ENCODE data around the gene ACACA. TPM values are rescaled to one million over a fixed set of nuclear protein-coding genes. Genes with fewer than 3 reads are reported as not detected.

The ACACA gene
- total and polyA plus RNA-seq, 9 of the 15 experiments (the other 6 are each of a cell fraction or from before 2014, with no cell fraction given): 35.9 to 135 (median 88.4) TPM

- H3K27ac ChIP-seq (ENCODE audit: extremely low read depth, low read depth, low read length): no peak overlapping the region
- H3K4me2 ChIP-seq (ENCODE audit: insufficient read depth, low read length): no peak overlapping the region
- H3K36me3 ChIP-seq (ENCODE audit: control insufficient read depth, insufficient read depth, low read length): peaks cover 23% of the 10 kb centered on the region; the same call in 2 of the 3 replicates
- H4K20me1 ChIP-seq (replicated peaks; ENCODE audit: control insufficient read depth, insufficient read depth, low read length): peaks cover 4% of the 10 kb centered on the region; the same call in 1 of the 2 replicates
- BruUV-seq (replicated peaks): no TSS peak
- no peaks in the 10 kb centered on the region for H3K27me3 ChIP-seq (ENCODE audit: control insufficient read depth in 2 of 2, insufficient read depth in 2 of 2, low read length in 2 of 2)
- H3K9me1 ChIP-seq (ENCODE audit: control insufficient read depth, insufficient read depth, low read length): no peaks in the 10 kb centered on the region
- FAIRE-seq (no peak), ATAC-seq (no peak), DNase-seq (ENCODE audit: extremely low read depth in 1 of 4, low spot score in 3 of 4) (no peak)
- CTCF ChIA-PET (ENCODE audit: low intra/inter-chr PET ratio): no interaction called here
- WGBS (ENCODE audit: insufficient coverage, low coverage, missing lambda C conversion rate): 75% methylated on average over 5 of the region's 5 CpGs
- H3K9ac ChIP-seq (ENCODE audit: insufficient read depth in 1 of 2, low read depth in 2 of 2, low read length in 2 of 2): no peak overlapping the region
- no peak for TF ChIP-seq SRSF9 (IDR thresholded peaks at IDR 0.05; ENCODE audit: borderline replicate concordance, low read depth, low read length)
- no peak for TF ChIP-seq ZNF3 (CRISPR knock-in tag; IDR thresholded peaks at IDR 0.05)
- no peaks in the 10 kb centered on the region for H3K9me3 ChIP-seq (replicated peaks; ENCODE audit: control insufficient read depth, insufficient read depth, low read depth, low read length)
- in situ Hi-C loops (cut with MboI) (no loop called here), intact Hi-C loops (cut with micrococcal nuclease) (no loop called here)
- H3K79me2 ChIP-seq (ENCODE audit: control insufficient read depth, insufficient read depth, low read length): peaks cover 75% of the 10 kb centered on the region
- peaks cover 3 to 9% of the 10 kb centered on the region in 2 experiments; a peak in 4 of 5 replicates for H3K4me1 ChIP-seq (replicated peaks in 1 of 2; ENCODE audit: control insufficient read depth in 2 of 2, insufficient read depth in 2 of 2, low read length in 2 of 2)
- POLR2A ChIA-PET: interaction anchor here (0.6 to 1.0 kb wide), 2 partner anchors 7 to 40 kb away, joined by 3 to 4 read pairs; no protein-coding TSS in a partner anchor
- H2AFZ ChIP-seq (ENCODE audit: low read depth, low read length): no peak overlapping the region
- no peak overlapping the region for H3K4me3 ChIP-seq
These were observed 112.9 kb downstream of the ACACA start for GRCh38 chr17:37293770-37294169.

DNA sequence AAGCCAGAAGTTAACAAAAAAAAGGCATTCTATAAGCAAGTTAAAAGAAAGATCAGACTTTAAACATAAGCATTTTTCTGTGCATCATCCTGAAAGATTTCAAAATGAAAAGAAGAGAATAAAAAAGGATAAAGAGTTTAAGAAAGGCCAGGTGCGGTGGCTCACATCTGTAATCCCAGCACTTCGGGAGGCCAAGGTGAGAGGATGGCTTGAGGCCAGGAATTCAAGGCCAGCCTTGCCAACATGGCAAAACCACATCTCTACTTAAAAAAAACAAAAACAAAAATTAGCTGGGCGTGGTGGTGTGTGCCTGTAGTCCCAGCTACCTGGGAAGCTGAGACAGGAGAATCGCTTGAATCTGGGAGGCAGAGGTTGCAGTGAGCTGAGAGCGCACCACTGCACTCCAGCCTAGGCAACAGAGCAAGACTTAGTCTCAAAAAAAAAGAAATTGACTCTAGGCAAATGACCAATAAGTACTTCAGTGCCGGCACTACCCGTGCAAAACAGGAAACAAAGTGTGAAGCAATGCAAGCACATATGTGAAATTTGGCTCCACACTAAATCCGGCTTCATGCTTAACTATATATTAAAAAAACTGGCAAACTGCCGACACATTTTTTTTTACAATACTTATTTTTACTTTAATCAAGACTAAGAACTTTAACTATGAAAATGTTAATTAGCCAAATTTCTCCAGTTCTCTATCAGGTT lies 114.1 kb downstream of the ACACA start:
- no peak overlapping the region for H3K9ac ChIP-seq (ENCODE audit: insufficient read depth in 1 of 2, low read depth in 2 of 2, low read length in 2 of 2)
- H3K9me1 ChIP-seq (ENCODE audit: control insufficient read depth, insufficient read depth, low read length): no peaks in the 10 kb centered on the region
- TF ChIP-seq ZNF316 (IDR thresholded peaks at IDR 0.05): peak; percentile 31; the same call in 1 of the 2 replicates
- no peak for TF ChIP-seq TAF1 (IDR thresholded peaks at IDR 0.05; ENCODE audit: control insufficient read depth, extremely low read depth, insufficient read depth, low read length, severe bottlenecking)
- TF ChIP-seq ZNF740 (CRISPR knock-in tag; IDR thresholded peaks at IDR 0.05): no peak
- no peak for TF ChIP-seq ZNF740 (tag; IDR thresholded peaks at IDR 0.05)
- peaks cover 4% of the 10 kb centered on the region; the same call in 1 of the 2 replicates for H4K20me1 ChIP-seq (replicated peaks; ENCODE audit: control insufficient read depth, insufficient read depth, low read length)
- peaks cover 3 to 11% of the 10 kb centered on the region in 2 experiments; a peak in 4 of 5 replicates for H3K4me1 ChIP-seq (replicated peaks in 1 of 2; ENCODE audit: control insufficient read depth in 2 of 2, insufficient read depth in 2 of 2, low read length in 2 of 2)
- DNase-seq (ENCODE audit: extremely low read depth in 1 of 4, low spot score in 3 of 4): no peak
- no peak overlapping the region for H3K4me2 ChIP-seq (ENCODE audit: insufficient read depth, low read length)
- no peaks in the 10 kb centered on the region for H3K27me3 ChIP-seq (ENCODE audit: control insufficient read depth in 2 of 2, insufficient read depth in 2 of 2, low read length in 2 of 2)
- in situ Hi-C loops (cut with MboI) (no loop called here), intact Hi-C loops (cut with micrococcal nuclease) (no loop called here)
- ATAC-seq: no peak
- peaks cover 76% of the 10 kb centered on the region for H3K79me2 ChIP-seq (ENCODE audit: control insufficient read depth, insufficient read depth, low read length)
- H3K27ac ChIP-seq (ENCODE audit: extremely low read depth, low read depth, low read length): no peak overlapping the region
- H3K4me3 ChIP-seq: no peak overlapping the region
- no peak for FAIRE-seq
- peaks cover 19% of the 10 kb centered on the region; the same call in 2 of the 3 replicates for H3K36me3 ChIP-seq (ENCODE audit: control insufficient read depth, insufficient read depth, low read length)
- CTCF ChIA-PET (ENCODE audit: low intra/inter-chr PET ratio): no interaction called here
- WGBS (ENCODE audit: insufficient coverage, low coverage, missing lambda C conversion rate): 87% methylated on average over 9 of the region's 9 CpGs
- H2AFZ ChIP-seq (ENCODE audit: low read depth, low read length): no peak overlapping the region
- POLR2A ChIA-PET: no interaction called here
- no TSS peak for BruUV-seq (replicated peaks)
- H3K9me3 ChIP-seq (replicated peaks; ENCODE audit: control insufficient read depth, insufficient read depth, low read depth, low read length): no peaks in the 10 kb centered on the region

All from K562 (cell line).